Measurements from ENCODE around the gene TCF15.
"Not testable (repeated sequence)": the region's sequence is repeated elsewhere in the genome, so short reads cannot be mapped to it uniquely, and the experiment has no call there.

TCF15 gene

GRCh38 chr20:608970-609369, 1.1 kb downstream of the TCF15 start:
- no peak for DNase-seq

- DNase-seq: no peak
These were observed 2.6 kb downstream of the TCF15 start for GRCh38 chr20:607476-607875.

DNA sequence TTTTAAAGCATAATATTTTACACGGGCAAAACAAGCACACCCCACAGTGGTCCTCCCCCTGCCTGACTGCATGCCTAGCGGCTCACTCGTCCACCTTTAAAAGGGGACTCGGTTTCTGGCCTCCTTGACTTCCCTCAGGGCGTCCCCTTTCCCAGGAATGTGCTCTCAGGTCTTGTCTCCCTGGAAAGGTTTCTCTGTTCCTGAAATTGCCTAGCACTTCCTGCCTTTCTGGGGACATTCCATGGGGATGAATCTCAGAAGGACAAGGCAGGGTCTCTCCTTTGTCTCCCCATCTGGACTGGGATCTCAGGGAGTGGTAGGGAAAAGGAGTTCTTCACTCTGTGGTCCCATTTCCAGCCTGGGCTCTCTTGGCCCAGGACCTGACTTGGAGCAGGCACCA, 4.9 kb downstream of the TCF15 start:
- no peak for DNase-seq

GRCh38 chr20:603116-603640, 6.9 kb downstream of the TCF15 start:
- no peak for DNase-seq

DNA sequence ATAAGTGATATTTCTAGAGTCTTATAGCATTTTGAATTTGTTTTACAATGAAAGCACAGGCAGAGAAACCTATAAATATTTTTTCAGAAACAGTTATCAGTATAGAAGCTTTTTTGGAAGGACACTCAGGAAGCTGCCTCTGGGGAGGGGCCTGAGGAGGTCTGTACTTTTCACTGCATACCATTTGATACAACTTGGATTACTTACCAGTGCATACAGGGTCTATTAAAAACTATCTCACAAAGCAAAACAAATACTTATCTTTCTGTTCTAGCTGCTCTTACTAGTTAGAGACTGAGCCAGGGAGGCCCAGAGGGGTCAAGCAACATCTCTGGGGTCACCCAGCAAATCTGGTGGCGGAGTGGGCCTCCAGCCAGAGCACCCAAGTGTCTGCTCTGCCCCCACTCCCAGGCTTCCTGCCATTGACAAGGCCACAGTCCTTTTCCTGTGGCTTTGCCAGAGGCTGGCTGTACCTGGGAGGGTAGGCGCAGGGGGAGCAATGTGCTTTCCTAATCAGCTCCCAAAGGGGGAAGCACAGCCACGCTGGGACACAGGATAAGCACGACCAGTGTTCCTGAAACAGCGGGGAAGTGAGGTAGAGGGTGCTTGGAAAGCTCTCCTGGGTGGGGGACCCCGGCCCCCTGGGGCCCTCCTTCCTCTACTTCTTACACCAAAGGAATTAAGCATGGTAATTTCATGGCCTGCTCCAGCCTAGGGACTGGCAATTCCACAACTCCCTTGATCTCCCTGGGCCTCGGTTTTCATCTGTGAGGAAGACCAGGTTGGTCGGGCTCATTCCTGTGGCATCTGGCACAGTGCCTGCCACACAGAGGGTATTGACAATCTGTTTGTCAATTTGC, 7.8 kb downstream of the TCF15 start:
- DNase-seq: no peak

GRCh38 chr20:600736-601135, 9.4 kb downstream of the TCF15 start:
- no peak for DNase-seq

DNA sequence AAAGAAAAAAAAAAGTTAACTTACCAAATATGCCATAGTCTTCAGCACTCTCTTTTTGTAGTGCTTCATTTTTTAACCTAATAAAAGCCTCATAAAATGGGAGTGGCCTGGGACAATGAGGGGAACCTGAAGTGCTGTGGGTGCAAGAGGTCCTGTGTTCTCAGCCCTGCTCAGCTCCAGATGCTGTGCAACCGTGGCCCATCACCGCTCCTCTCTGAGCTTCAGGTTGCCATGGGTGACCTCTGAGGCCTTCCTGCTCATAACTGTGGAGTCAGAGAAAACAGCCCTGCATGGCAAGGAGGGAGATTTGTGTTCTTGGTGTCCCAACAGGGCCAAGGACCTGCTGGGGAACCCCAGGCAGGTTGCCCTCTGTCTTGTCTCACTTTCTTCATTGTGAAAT, 10.0 kb downstream of the TCF15 start:
- no peak for DNase-seq

- no peak for DNase-seq
These were observed 11.8 kb downstream of the TCF15 start for GRCh38 chr20:598133-598850.

GRCh38 chr20:597560-597959, 12.5 kb downstream of the TCF15 start:
- no peak for DNase-seq

DNA sequence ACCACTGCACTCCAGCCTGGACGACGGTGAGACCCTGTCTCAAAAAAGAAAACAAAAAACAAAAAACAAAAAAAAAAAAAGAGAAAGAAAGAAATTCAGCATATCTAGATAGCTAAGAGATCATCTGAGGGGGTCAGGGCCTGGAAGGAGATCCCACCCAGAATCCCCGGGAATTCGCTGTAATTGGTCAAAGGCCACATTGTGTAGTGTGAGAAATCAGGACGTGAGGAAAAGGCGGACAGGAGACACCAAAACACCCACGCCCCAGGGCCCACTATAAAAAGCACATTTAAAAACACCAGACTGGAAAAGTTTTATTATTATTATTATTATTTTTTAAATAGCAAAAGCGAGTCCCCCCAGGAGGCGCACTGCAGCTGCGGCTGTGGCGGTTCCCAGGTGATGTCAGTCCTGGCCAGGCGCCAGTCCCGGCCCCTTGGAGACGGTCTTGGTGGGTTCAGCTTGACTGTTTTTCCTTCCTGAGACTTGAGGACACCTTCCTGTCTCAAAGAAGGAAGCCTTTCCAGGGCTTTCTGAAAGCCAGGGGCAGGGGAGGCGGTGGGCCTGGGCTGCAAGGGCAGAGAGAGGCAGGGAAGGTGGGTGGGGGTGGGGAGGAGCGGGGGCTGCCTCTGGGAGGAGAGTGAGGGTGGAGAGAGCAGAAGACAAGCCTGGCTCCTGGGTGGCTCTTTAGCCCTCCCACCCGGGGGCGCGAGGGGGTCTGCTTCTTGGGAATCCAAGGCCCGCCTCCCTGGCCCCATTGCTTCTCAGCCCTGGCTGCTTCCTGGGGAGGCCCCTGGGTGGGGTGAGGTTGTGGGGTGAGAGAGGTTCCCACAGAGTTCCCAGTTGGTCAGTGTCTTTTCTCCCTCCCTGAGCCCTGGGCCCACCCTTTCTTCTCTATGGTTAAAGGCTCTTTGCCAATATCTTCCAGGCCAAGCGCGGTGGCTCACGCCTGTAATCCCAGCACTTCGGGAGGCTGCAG, 14.5 kb downstream of the TCF15 start:
- DNase-seq: no peak

DNA sequence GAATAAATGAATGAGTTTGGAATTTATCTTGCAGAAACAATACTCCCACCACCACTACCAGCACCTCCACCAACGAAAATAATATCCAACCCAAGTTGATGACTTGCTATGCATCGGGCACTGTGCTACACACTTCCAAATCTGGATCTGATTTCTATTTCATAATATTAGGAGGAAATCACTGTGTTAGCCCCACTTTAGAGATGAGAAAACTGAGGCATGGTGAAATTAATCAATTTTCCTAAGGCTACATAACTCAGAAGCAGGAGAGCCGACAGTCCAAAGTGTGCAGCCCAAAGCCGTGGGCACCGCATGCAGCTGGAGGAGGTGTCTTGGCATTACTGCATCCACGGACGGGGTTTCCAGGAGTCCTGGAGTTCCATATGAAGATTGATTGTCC, 17.6 kb downstream of the TCF15 start:
- DNase-seq: no peak

- no peak for DNase-seq
These were observed 18.2 kb downstream of the TCF15 start for GRCh38 chr20:591941-592340.

DNA sequence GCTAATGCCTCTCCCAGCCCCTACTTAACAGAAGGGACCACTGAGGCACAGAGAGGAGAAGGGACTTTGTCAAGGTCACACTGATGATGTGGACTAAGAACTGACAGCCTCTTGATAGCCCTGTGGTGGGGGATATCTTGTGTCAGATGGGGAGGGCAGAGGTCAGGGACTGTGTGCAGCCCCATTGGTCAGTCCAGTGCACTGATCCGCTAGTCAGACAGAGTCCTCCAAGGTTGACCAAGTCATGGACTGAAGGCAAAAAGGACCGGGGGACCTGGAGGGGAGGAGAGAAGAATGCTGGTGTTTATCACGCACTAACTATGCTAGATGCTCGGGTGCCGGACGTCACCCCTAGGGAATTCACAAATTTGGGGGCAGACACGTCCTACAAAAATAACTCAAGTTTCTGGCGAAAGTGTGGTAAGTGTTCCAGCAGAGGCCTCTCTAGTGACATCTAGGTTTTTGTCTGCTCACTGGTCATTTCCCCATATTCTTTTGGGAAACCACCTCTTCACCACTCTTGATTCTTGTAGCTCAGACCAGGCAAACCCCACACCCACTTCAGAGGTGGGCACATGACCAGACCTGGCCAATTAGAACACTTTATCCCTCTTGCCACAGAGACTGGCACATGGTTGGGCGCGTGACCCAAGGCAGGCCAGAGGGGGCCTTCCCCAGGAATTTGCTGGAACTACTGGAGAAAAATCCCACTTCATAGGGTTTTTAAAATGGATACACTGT, 21.0 kb downstream of the TCF15 start:
- DNase-seq: no peak

- DNase-seq: no peak
These were observed 21.6 kb downstream of the TCF15 start for GRCh38 chr20:588476-588875.

DNA sequence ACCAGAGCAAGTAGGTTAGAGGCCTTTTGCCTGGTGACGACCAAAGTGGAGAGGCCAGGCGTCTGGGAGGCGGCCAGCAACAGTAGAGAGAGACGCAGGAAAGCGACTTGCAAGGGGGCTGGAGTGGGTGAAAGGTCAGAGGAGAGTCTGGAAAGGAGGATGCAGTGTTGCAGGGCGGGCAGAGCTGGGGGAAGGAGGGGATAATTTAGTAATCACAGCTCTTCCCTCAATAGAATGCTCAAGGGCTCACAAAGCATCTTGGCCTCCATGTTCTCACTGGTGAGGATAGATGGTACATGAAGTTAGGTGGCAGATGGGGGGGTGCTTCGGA, 25.2 kb downstream of the TCF15 start:
- no peak for DNase-seq

- DNase-seq: no peak
These were observed 25.7 kb downstream of the TCF15 start for GRCh38 chr20:584161-584970.

DNA sequence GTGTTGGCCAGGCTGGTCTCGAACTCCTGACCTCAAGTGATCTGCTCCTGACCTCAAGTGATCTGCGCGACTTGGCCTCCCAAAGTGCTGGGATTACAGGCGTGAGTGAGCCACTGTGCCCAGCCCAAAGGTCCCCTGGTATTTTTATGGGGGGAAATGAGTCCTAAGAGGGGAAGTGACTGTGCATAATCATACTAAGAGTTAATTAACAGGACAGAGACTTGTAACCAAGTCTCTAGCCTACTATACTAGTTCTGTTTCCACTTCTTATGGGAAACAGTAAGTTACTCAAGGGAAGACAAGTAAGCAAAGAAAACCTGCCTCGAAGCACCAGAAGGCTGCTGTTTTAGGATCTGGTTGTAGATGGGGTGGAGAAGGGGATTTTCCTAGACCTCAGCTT, 27.9 kb downstream of the TCF15 start:
- DNase-seq: no peak

DNA sequence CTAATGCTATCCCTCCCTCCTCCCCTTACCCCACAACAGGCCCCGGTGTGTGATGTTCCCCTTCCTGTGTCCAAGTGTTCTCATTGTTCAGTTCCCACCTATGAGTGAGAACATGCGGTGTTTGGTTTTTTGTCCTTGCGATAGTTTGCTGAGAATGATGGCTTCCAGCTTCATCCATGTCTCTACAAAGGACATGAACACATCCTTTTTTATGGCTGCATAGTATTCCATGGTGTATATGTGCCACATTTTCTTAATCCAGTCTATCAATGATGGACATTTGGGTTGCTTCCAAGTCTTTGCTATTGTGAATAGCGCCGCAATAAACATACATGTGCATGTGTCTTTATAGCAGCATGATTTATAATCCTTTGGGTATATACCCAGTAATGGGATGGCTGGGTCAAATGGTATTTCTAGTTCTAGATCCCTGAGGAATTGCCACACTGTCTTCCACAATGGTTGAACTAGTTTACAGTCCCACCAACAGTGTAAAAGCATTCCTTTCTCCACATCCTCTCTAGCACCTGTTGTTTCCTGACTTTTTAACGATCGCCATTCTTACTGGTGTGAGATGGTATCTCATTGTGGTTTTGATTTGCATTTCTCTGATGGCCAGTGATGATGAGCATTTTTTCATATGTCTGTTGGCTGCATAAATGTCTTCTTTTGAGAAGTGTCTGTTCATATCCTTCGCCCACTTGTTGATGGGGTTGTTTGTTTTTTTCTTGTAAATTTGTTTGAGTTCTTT, 31.0 kb downstream of the TCF15 start:
- DNase-seq: not testable (repeated sequence)

- DNase-seq: peak; percentile 43
These were observed 32.8 kb downstream of the TCF15 start for GRCh38 chr20:577167-577791.

DNA sequence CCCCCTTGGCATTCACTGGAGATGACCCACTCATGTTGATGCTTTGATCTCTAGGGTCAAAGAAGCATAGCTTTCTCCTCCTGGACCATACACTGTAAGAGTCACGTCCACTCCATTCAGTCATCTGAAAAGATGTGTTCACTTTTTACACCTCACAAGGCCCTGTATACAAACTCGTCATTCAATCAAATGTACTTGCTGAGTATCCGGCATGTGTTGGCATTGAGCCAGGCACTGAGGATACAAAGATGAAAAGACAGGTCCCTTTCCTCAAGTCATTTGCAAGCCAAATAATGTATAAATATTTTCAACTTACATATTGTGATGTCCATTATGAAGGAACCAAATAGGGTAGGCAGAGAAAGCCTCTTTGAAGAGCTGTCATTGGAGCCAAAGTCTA, 34.0 kb downstream of the TCF15 start:
- no peak for DNase-seq

Data from NCI-H510A (cell line).